GM13977 (cell line): ENCODE results near the gene FIBIN.
"Not testable (repeated sequence)": the region's sequence is repeated elsewhere in the genome, so short reads cannot be mapped to it uniquely, and the experiment has no call there.

Source experiments
- DNase-seq: peaks from one replicate; pipeline ENCODE4 v3.0.0; 2012; ENCODE audit warnings: low spot score
- in situ Hi-C: fragments of 300-500 bp; cut with MboI; formaldehyde crosslinking; loops from one replicate; pipeline ENCODE4 v1.12.0; 2022; ENCODE audit warnings: low sequenced_read_pairs, low pct_unique_long_range_greater_than_20kb, mixed read lengths, inconsistent platforms; ENCODE audit not compliant: unreplicated experiment
- TF ChIP-seq, protein P1 (sequence below): IDR thresholded peaks from 2 replicates; pipeline ENCODE4 v1.5.1; 2012; ENCODE audit warnings: mild to moderate bottlenecking, control low read depth; ENCODE audit not compliant: insufficient read depth; ENCODE audit errors: extremely low read depth, missing control alignments

The FIBIN gene

DNA sequence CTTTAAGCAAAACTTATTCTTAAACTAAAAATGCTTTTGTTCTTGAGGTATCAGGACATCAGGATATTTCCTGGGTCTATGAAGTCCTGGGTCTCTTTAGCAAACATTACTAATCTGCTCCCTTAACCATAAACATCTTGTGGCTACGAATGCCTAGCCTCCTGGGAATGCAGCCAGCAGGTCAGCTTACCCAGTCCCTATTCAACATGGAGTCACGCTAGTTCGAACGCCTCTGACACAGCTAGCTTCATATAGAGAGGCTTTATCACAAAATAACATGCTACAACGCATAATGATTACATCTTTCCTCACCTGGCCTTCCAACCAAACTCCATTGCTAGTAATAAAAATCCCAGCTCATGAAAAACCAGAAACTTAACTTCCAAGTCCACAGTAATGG, 17.5 kb upstream of the FIBIN start:
- no peak for DNase-seq
- in situ Hi-C loops = no loop called here
- TF ChIP-seq, protein P1, sequence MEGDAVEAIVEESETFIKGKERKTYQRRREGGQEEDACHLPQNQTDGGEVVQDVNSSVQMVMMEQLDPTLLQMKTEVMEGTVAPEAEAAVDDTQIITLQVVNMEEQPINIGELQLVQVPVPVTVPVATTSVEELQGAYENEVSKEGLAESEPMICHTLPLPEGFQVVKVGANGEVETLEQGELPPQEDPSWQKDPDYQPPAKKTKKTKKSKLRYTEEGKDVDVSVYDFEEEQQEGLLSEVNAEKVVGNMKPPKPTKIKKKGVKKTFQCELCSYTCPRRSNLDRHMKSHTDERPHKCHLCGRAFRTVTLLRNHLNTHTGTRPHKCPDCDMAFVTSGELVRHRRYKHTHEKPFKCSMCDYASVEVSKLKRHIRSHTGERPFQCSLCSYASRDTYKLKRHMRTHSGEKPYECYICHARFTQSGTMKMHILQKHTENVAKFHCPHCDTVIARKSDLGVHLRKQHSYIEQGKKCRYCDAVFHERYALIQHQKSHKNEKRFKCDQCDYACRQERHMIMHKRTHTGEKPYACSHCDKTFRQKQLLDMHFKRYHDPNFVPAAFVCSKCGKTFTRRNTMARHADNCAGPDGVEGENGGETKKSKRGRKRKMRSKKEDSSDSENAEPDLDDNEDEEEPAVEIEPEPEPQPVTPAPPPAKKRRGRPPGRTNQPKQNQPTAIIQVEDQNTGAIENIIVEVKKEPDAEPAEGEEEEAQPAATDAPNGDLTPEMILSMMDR = no peak

DNA sequence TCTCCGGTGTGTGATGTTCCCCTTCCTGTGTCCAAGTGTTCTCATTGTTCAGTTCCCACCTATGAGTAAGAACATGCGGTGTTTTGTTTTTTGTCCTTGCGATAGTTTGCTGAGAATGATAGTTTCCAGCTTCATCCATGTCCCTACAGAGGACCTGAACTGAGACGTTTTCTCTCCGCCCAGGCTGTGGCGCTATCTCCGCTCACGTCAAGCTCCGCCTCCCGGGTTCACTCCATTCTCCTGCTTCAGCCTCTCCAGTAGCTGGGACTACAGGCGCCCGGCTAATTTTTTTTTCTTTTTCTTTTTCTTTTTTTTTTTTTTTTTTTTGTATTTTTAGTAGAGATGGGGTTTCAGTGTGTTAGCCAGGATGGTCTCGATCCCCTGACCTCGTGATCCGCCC, 16.7 kb upstream of the FIBIN start:
- DNase-seq, in situ Hi-C loops: not testable (repeated sequence)

DNA sequence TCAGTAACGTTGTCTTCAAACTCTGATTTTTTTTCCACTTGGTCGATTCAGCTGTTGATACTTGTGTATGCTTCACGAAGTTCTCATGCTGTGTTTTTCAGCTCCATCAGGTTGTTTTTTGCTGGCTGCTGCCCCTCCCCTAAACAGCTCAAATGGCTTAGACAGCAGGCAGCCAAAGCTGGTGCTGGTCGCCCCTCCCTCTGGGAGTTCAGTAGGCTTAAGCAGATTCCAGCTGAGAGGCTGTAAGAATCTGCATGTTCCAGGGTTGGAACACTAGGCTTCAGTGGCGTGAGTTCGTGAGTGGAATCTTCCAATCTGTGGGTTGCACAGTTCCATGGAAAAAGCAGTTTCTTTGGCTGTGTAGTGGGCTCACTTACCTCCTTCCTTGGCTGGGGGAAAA, 10.3 kb upstream of the FIBIN start:
- in situ Hi-C loops = no loop called here
- TF ChIP-seq, protein P1 = no peak
- DNase-seq = no peak

DNA sequence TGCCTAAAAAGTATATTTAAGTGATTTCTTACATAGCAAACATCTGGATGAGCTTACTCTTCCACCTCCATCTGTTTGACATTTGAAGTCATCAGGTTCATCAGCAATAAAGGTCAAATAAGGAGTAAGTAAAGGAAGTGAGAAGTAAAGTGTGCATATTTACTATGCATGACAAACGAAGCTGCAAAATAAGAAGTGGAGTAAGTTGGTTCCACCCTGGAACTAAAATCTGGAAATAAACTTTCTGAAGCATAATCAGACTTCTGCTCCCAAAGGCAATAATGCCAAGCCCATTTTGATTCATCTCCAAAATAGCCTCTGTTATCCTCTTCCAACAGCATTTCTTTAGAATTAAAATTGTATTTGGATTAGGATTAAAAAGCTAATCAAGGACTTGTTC, 8.4 kb upstream of the FIBIN start:
- TF ChIP-seq, protein P1 = no peak
- DNase-seq = no peak
- in situ Hi-C loops = no loop called here

DNA sequence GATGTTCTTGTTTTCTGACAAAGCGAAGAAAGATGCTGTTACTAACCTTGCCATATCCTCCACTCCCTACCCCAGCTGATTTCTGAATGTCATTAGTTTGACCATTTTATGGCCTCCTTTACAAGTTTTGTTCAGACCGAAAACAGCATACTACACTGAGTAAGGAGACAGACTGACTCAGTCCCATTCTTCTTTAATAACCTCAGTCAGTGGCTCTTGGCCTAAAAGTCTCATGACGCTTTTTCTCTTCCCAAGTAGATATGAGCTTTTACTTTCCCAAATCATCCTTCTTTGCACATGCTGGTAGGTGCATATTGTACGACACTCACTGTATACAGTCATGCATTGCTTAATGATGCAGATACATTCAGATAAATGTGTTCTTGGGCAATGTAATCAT, 8.0 kb upstream of the FIBIN start:
- TF ChIP-seq, protein P1 = no peak
- DNase-seq = no peak
- in situ Hi-C loops = no loop called here

DNA sequence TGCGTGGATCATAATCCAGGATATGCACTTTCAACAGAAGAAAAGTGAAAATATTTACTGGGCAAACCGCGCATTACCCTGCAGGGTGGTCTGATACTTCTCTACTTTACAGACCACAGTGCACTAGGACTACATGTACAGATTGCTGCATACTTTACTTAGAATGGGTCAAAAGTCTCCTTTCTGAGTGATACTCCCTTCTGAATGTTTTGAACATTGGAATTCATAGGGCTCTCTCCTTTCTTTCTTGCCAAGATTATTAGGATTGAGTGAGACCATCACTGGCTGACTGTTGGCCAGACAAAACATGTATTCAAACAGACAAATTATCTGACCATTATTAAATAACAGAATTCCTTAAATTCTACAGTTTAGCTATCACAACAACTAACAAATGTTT, 6.6 kb upstream of the FIBIN start:
- in situ Hi-C loops = no loop called here
- no peak for DNase-seq
- TF ChIP-seq, protein P1 = no peak

DNA sequence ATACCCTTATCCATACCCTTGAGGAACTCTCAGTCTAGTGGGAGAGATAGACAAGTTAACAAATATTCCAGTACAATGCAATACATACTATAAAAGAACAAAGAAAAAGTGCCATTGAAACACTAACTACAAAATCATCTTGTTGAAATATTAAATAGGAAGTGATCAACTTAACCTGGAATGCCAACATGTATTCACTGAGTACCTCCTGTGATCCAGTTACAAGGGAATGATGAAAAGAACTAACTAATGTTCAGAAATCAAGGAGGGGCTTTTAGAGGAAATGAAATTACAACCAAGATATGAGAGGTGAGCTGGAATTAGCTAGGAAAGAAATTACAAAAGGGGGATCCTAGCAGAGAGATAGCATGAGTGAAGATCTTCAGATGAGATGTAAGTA, 6.2 kb upstream of the FIBIN start:
- TF ChIP-seq, protein P1 = no peak
- in situ Hi-C loops = no loop called here
- no peak for DNase-seq
